Measurements from ENCODE around the gene ZCCHC24. TPM values are rescaled to one million over a fixed set of nuclear protein-coding genes. Genes with fewer than 3 reads are reported as not detected.

ZCCHC24 gene
- total RNA-seq, 2 experiments from 2014 or later, result 0.98 to 2.2 TPM

- Histone ChIP-seq H3K36me3 (ENCODE audit: insufficient read depth, low read length) (peaks cover 16% of the 10 kb centered on the region), H3K9me3 (ENCODE audit: low read length) (no peaks in the 10 kb centered on the region), H3K27ac (ENCODE audit: low read depth, low read length, poor library complexity, severe bottlenecking) (no peak overlapping the region), H4K20me1 (ENCODE audit: insufficient read depth, low read length) (peaks cover 13% of the 10 kb centered on the region), H3K4me3 (ENCODE audit: low read depth, low read length, poor library complexity, severe bottlenecking) (no peak overlapping the region), H3K4me1 (ENCODE audit: insufficient read depth, low read length, poor library complexity, severe bottlenecking) (peaks cover 30% of the 10 kb centered on the region), H3K4me2 (ENCODE audit: low read length) (no peak overlapping the region), H3K9me2 (ENCODE audit: insufficient read depth, low read length) (no peaks in the 10 kb centered on the region), H2AFZ (ENCODE audit: low read length) (no peak overlapping the region), H3K79me2 (ENCODE audit: insufficient read depth, low read depth, low read length) (peaks cover 23% of the 10 kb centered on the region)
- no peak for DNase-seq (ENCODE audit: low spot score)
- POLR2A ChIA-PET, result interaction anchor here (0.7 to 1.6 kb wide), 3 partner anchors 13 to 102 kb away, joined by 3 to 4 read pairs (median 3); no protein-coding TSS in a partner anchor
- no TSS peak for BruUV-seq (replicated peaks)
- TF ChIP-seq CTCF (conservative IDR thresholded peaks at IDR 0.05; ENCODE audit: low read length) (no peak), EZH2phosphoT487 (IDR thresholded peaks at IDR 0.05; ENCODE audit: borderline replicate concordance, low read depth, low read length) (no peak)
- CTCF ChIA-PET (ENCODE audit: unreplicated experiment), result interaction anchor here (0.7 to 0.9 kb wide), 4 partner anchors 10 to 96 kb away, joined by 3 to 5 read pairs (median 4); no protein-coding TSS in a partner anchor
- intact Hi-C loops (cut with micrococcal nuclease; ENCODE audit: unreplicated experiment), result no loop called here
Observed at GRCh38 chr10:79344502-79345195, 100.8 kb downstream of the ZCCHC24 start.

- DNase-seq (ENCODE audit: low spot score), result no peak
- BruUV-seq (replicated peaks), result no TSS peak
- ChIA-PET POLR2A (no interaction called here), CTCF (ENCODE audit: unreplicated experiment) (no interaction called here)
- Histone ChIP-seq H3K9me2 (ENCODE audit: insufficient read depth, low read length) (no peaks in the 10 kb centered on the region), H3K27ac (ENCODE audit: low read depth, low read length, poor library complexity, severe bottlenecking) (no peak overlapping the region), H3K9me3 (ENCODE audit: low read length) (no peaks in the 10 kb centered on the region), H3K4me3 (ENCODE audit: low read depth, low read length, poor library complexity, severe bottlenecking) (no peak overlapping the region), H3K79me2 (ENCODE audit: insufficient read depth, low read depth, low read length) (peaks cover 6% of the 10 kb centered on the region), H3K4me2 (ENCODE audit: low read length) (no peak overlapping the region), H2AFZ (ENCODE audit: low read length) (no peak overlapping the region), H3K4me1 (ENCODE audit: insufficient read depth, low read length, poor library complexity, severe bottlenecking) (peaks cover 20% of the 10 kb centered on the region), H3K36me3 (ENCODE audit: insufficient read depth, low read length) (no peaks in the 10 kb centered on the region), H4K20me1 (ENCODE audit: insufficient read depth, low read length) (no peaks in the 10 kb centered on the region)
- intact Hi-C loops (cut with micrococcal nuclease; ENCODE audit: unreplicated experiment), result no loop called here
- no peak for TF ChIP-seq EZH2phosphoT487 (IDR thresholded peaks at IDR 0.05; ENCODE audit: borderline replicate concordance, low read depth, low read length)
- TF ChIP-seq CTCF (conservative IDR thresholded peaks at IDR 0.05; ENCODE audit: low read length), result no peak
Observed at GRCh38 chr10:79342811-79343561, 102.4 kb downstream of the ZCCHC24 start.

All from OCI-LY7 (cell line).